Stomach (tissue), 4 donors: ENCODE results near the gene SERPIND1.

Source experiments
- CTCF ChIP-seq, 7 experiments: fragments of 450-650 bp in 4 of 7; fragments of 200-600 bp in 3 of 7; sonication (generic) in 3 of 7; IDR thresholded peaks; one replicate each; pipeline ENCODE4 v1.5.1; 2016 to 2019; ENCODE audit warnings: antibody characterized with exemption in 7 of 7, control low read depth in 2 of 7, mild to moderate bottlenecking in 1 of 7
- EP300 ChIP-seq: sonication (generic); formaldehyde crosslinking; IDR thresholded peaks from one replicate; pipeline ENCODE4 v1.6.1; 2017; ENCODE audit warnings: antibody characterized with exemption
- POLR2AphosphoS5 ChIP-seq, 3 donors: sonication (generic); formaldehyde crosslinking; IDR thresholded peaks; one replicate each; pipeline ENCODE4 v1.6.1; 2016; ENCODE audit warnings: antibody characterized with exemption in 3 of 3

GRCh38 chr22:20781272-20781990, 7.5 kb downstream of the SERPIND1 start:
- TF ChIP-seq CTCF (IDR thresholded peaks at IDR 0.05) (no peak), EP300 (no peak), POLR2AphosphoS5 (IDR thresholded peaks at IDR 0.05) (no peak)
